GM12801 (cell line): ENCODE data around the gene PHACTR3.

Experiments used
- TF ChIP-seq, protein P1 (sequence below): IDR thresholded peaks from one replicate; pipeline ENCODE4 v1.5.1; 2011; ENCODE audit warnings: control low read depth; ENCODE audit not compliant: insufficient read length; ENCODE audit errors: extremely low read depth

The PHACTR3 gene

DNA sequence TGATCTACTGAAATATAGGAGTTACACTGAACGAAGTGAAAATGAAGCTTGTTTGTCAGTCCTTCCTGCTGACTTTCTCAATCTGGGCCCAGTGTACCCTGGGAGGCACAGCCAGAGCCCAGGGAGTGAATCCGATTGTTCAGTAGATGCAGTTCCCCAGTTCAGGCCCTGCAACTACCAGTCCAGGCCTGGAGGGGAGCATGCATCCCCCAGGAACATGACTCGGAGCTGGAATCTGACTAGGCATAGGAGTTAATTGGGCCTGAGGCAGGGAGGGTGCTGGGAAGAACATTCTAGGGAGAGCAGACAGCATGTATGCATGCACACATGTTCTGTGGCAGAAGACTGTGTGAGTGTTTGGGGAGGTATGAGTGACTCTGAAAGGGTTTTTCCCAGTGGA, 42.1 kb downstream of the PHACTR3 start:
- TF ChIP-seq, protein P1, sequence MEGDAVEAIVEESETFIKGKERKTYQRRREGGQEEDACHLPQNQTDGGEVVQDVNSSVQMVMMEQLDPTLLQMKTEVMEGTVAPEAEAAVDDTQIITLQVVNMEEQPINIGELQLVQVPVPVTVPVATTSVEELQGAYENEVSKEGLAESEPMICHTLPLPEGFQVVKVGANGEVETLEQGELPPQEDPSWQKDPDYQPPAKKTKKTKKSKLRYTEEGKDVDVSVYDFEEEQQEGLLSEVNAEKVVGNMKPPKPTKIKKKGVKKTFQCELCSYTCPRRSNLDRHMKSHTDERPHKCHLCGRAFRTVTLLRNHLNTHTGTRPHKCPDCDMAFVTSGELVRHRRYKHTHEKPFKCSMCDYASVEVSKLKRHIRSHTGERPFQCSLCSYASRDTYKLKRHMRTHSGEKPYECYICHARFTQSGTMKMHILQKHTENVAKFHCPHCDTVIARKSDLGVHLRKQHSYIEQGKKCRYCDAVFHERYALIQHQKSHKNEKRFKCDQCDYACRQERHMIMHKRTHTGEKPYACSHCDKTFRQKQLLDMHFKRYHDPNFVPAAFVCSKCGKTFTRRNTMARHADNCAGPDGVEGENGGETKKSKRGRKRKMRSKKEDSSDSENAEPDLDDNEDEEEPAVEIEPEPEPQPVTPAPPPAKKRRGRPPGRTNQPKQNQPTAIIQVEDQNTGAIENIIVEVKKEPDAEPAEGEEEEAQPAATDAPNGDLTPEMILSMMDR: no peak

DNA sequence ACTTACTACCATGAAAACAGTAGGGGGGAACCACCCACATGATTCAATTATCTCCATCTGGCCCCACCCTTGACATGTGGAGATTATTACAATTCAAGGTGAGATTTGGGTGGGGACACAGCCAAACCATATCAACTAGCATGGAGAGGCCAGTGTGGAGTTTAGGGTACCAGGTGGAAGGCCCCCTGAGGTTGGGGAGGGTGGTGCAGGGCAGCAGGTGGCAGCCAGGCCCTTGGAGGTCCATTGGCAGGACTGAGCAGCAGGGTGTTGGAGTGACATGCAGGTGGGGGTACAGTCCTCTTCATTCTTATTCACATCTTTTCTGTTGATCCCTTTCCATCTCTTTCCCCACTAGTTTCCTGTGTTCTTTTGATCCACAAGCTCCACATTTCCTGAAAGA, 42.9 kb downstream of the PHACTR3 start:
- TF ChIP-seq, protein P1: no peak

DNA sequence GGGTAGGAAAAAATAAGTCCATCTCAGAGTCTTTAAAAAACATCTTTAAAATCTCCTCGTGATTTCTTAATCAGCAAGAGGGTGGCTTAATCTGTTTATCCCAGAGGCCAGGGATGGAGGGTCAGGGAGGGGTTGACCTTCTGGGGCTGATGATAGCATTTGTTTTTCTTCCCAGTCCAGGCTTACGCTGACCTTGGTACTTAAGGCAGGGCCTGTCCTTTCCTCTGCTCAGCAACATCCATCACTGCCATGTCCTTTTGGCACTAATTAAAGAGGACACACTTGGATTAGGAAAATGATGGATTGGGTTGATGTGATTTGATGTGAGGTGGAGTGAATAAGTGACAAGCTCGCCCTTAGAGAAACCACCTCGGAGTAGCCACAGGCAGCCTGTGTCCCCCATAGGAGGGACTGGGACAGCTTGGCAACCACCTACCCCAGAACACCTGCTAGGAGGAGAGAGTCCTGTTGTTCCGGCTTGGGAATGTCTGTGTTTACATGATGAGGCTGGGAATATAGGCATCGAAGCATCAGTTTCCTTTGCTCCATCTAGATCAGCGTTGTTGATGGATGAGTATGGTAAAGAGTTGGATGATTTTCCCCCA, 44.2 kb downstream of the PHACTR3 start:
- TF ChIP-seq, protein P1: no peak

DNA sequence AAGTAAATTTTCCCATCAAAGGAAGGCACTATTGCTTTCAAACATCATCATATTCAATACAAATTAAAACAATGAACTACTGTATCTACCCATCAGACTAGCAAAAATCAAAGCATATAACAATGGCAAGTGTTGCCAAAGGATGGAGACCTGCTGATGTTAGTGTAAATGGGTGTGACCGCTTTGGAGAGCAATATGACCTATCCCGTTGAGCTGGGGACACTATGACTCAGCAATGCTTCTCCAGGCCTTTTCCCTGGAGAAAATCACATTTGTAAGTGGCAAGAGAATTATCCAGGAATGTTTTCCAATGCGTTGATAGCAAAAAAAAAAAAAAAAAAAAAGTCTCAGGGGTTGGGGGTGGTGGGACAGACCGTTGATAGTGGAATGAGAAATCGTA, 46.1 kb downstream of the PHACTR3 start:
- TF ChIP-seq, protein P1: no peak

DNA sequence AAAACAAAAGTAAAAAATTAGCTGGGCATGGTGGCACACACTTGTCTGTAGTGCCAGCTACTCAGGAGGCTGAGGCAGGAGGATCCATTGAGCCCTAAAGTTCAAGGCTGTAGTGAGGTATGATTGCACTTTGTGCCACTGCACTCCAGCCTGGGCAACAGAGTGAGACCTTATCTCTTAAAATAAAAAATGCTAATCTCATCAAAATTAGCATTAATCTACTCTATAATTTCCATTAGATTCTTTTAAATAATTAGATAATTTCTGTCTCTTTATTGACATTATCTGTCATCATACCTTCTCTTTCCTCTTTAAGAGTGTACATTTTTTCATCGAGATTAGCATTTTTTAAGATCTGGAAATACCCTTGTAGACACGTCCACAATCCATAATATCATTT, 48.0 kb downstream of the PHACTR3 start:
- TF ChIP-seq, protein P1: no peak

DNA sequence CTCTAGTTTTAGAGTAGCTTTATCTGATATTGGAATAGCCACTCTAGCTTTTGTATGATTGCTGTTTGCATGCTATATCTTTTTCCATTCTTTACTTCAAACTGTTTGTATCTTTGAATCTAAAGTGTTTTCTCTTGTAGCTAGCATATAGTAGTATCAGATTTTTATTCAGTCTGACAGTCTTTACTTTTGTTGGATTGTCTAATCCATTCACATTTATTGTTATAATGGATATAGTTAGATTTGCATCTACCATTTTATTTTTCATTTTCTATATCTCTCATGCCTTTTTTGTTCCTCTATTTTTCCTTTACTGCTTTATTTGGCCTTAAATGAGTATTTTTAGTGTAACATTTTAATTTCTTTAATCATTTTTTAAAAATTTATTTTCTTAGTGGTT, 52.1 kb downstream of the PHACTR3 start:
- TF ChIP-seq, protein P1: no peak

DNA sequence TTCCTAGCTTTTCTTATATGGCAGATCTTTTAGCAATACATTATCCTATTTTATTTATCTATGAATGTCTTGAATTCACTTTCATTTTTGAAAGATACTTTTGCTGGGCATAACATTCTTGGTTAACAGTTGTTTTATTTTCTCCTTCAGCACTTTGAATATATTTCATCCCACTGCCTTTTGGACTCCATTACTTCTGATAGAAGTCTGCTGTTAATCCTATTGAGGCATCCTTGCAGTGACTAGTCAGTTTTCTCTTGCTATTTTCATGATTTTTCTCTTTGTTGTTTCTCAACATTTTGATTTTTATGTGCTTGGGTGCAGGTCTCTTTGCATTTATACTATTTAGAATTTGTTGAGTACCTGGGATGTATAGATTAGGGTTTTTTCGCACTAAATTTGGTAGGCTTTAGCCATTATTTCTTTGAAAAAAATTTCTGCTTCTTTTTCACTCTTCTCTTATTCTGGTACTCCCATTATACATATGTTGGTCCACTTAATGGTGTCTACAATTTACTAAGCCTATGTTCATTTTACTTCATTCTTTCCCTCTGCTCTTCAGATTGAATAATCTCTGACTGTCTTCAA, 53.2 kb downstream of the PHACTR3 start:
- TF ChIP-seq, protein P1: no peak

DNA sequence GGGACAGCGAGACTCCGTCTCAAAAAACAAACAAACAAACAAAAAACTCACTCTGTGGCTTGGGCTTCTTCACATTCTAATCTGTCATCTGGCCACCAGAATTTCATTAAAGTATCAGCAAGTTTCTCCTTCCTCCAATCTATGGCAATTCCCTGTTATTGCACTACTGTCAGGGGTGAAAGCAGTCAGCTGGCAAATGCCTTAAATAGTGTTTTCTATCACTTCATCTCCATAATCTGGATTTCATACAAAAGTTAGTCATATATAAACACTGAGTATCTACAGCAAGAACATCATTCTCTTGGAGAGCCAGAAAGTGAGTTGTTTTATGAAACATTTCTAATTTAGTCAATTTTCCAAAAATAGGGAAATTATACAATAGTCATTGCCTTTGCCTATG, 56.1 kb downstream of the PHACTR3 start:
- TF ChIP-seq, protein P1: no peak
